ENCODE measurements around the gene GABRR1.
"Not testable (repeated sequence)": the region's sequence is repeated elsewhere in the genome, so short reads cannot be mapped to it uniquely, and the experiment has no call there.

GABRR1 gene

GRCh38 chr6:89154131-89154530 is 63.0 kb downstream of the GABRR1 start:
- DNase-seq (ENCODE audit: low read depth), result no peak

GRCh38 chr6:89148016-89148750 is 69.0 kb downstream of the GABRR1 start:
- no peak for DNase-seq (ENCODE audit: low read depth)

DNA sequence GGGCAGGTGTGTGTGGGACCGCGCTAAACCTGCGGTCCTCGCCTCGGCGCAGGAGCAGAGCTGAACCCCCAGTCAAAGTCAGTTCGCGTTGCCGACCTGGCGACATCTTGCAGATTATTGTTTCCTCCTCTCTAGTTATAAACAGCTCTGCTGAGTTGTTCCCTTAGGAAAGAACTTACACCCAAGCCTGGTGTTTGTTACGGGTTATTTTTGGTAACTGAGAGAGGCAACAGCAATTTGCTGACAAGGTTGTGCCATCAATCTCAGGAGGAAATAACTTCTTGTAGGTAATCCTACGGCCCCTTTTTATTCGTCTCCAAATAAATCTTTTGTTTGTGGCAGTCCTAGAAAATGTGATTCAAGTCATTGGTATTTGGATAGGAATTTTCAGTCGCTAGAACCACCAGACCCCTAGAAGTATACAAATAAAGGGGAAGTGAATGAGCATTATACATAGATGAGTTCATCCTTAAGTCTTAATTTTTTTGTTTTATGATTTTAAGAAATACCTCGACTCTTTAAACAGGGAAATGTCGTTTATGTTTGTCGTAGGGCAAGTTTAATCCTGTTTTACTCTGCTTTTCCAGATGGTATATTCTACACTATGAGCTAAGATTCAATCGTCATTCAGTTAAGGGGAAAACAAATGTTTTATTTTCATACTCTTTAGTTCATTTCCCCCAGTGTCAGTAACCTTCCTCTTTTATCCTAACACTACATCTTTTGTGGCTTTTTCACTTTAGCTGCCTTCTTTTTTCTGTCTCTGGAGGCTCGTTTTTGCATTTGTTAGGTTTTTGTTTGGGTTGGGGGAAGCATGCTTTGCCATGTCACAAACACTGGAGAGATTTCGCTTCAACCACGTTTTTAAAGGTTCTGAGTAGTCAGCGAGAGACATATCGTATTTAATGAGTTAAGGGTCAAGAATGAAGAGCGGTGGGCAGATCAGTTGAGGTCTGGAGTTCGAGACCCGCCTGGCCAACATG is 70.1 kb downstream of the GABRR1 start:
- DNase-seq (ENCODE audit: low read depth), result no peak

DNA sequence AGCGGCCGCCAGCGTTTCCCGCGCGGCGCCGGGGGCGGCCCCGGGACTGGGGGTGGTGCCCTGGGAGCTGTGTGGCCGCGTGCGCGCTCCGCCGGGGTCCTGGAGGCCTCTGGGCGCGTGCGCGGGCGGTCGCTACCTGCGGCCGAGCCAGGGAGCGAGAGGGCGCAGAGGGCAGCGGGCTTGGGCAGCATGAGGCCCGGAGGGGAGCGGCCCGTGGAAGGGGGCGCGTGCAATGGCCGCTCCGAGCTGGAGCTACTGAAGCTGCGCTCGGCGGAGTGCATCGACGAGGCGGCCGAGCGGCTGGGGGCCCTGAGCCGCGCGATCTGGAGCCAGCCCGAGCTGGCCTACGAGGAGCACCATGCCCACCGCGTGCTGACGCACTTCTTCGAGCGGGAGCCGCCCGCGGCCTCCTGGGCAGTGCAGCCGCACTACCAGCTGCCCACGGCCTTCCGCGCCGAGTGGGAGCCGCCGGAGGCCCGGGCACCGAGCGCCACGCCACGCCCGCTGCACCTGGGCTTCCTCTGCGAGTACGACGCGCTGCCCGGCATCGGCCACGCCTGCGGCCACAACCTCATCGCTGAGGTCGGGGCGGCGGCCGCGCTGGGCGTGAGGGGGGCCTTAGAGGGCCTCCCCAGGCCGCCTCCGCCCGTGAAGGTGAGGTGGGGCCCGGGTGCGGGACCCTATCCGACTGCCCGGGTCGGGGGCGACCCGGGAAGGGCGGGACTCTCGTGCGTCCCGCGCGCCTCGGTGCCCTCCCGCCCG is 71.0 kb downstream of the GABRR1 start, which contains the start of gene PM20D2:
Gene PM20D2 (plus strand): TSS at position 100 of the 762 bp plus-strand sequence. CDS start 90 bp downstream, at position 190.
- no peak for DNase-seq (ENCODE audit: low read depth)

- DNase-seq (ENCODE audit: low read depth), result no peak
Observed at GRCh38 chr6:89145091-89145955, 71.8 kb downstream of the GABRR1 start.

GRCh38 chr6:89144354-89144906 is 72.7 kb downstream of the GABRR1 start:
- no peak for DNase-seq (ENCODE audit: low read depth)

DNA sequence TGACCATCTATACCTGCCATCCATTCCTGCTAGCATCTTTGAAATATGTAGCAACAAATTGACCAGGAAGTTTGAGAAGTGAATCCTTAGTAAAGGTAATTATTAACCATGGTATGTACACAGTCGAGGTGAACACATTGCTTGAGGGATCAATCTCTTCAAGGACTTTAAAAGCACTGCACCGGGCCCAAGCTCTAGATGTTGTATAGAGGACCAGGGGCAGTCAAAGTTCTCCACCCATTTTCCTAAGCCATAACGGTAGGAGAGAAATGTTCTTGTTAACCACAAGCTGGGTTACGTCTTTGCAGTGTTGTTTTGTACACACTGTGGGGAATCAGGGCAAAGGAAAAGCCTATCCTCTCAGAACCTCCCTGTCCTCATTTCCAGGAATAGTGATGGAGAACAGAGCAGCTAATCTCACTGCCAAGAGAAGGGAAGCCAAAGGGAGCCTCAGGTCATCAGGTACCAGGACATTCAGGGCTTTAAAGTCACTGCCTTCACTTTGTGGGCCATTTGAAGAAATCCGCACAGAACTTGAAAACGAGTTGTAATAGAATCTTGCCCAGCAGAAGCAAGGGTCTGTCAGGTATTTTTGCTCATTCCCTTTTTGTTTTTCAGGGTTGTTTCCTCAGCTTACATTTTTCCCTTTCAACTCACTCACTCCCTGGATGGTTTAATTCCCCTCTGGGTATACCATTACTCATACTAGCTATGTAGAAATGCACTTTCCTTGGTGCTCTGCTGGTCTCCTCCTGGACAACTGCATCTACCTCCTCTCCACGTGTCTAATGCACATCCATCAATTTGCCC is 76.6 kb downstream of the GABRR1 start:
- DNase-seq (ENCODE audit: low read depth), result no peak

- no peak for DNase-seq (ENCODE audit: low read depth)
Observed at GRCh38 chr6:89139509-89140346, 77.4 kb downstream of the GABRR1 start.

GRCh38 chr6:89138173-89138572 is 79.0 kb downstream of the GABRR1 start:
- DNase-seq (ENCODE audit: low read depth), result no peak

GRCh38 chr6:89134723-89135122 is 82.4 kb downstream of the GABRR1 start:
- no peak for DNase-seq (ENCODE audit: low read depth)

DNA sequence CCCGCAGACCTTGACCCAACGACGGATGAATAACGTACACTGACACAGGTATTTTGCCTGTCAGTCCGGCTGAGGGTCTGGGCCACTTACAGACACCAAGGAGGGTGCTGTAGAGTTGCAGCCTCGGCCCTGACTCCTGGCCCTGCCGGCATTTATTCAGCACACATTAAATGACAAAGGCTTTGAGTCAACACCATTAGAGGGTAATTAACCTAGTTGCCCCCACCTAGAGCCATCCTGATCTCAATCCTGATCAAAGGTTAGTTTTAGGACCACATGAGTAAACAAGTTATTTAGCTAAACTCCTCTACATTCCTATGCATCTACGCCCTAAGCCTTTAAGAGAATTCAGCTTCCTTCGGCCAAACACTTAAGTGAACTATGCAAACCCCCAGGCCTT is 83.2 kb downstream of the GABRR1 start:
- DNase-seq (ENCODE audit: low read depth), result no peak

- no peak for DNase-seq (ENCODE audit: low read depth)
Observed at GRCh38 chr6:89132057-89132456, 85.1 kb downstream of the GABRR1 start.

- no peak for DNase-seq (ENCODE audit: low read depth)
Observed at GRCh38 chr6:89131599-89131998, 85.6 kb downstream of the GABRR1 start.

GRCh38 chr6:89128256-89128671 is 88.9 kb downstream of the GABRR1 start:
- not testable (repeated sequence) for DNase-seq (ENCODE audit: low read depth)

All from stromal cell of bone marrow (primary cell).